Skeletal muscle tissue (tissue), 4 donors: ENCODE results near the gene RHBDF1. TPM values are rescaled to one million over a fixed set of nuclear protein-coding genes. Genes with fewer than 3 reads are reported as not detected.

Source experiments
- H3K27ac ChIP-seq: one replicate; pipeline ENCODE4 v1.7.0; 2013; ENCODE audit warnings: mild to moderate bottlenecking, low read depth, low read length, inconsistent platforms
- H3K27me3 ChIP-seq, 3 donors: one replicate each; pipeline ENCODE4 v1.7.0; 2013; ENCODE audit warnings: low read length in 3 of 3; ENCODE audit not compliant: control insufficient read depth in 3 of 3, insufficient read depth in 3 of 3
- H3K36me3 ChIP-seq, 3 donors: one replicate each; pipeline ENCODE4 v1.7.0; 2013; ENCODE audit warnings: low read length in 3 of 3; ENCODE audit not compliant: control insufficient read depth in 3 of 3, insufficient read depth in 3 of 3
- H3K4me1 ChIP-seq, 3 donors: one replicate each; pipeline ENCODE4 v1.7.0; 2013; ENCODE audit warnings: low read length in 3 of 3, mild to moderate bottlenecking in 3 of 3; ENCODE audit not compliant: control insufficient read depth in 3 of 3, insufficient read depth in 3 of 3
- H3K4me3 ChIP-seq, 3 donors: one replicate each; pipeline ENCODE4 v1.7.0; 2013; ENCODE audit warnings: low read length in 3 of 3
- H3K9ac ChIP-seq, 3 donors: one replicate each; pipeline ENCODE4 v1.7.0; 2013; ENCODE audit warnings: low read length in 3 of 3, mild to moderate bottlenecking in 3 of 3, moderate library complexity in 2 of 3, low read depth in 1 of 3
- H3K9me3 ChIP-seq, 3 donors: one replicate each; pipeline ENCODE4 v1.7.0; 2013; ENCODE audit warnings: low read length in 3 of 3; ENCODE audit not compliant: control insufficient read depth in 3 of 3
- total RNA-seq: library from RNA; depleted of rRNA; stranded (reverse); fragments of >200 nt; gene quantifications from one replicate; pipeline ENCODE4 v1.2.3, GENCODE V29; 2014
- donor health status: Osteomylitis.

Gene RHBDF1
- total RNA-seq, 1 donor from 2014 or later: 19.8 TPM

DNA sequence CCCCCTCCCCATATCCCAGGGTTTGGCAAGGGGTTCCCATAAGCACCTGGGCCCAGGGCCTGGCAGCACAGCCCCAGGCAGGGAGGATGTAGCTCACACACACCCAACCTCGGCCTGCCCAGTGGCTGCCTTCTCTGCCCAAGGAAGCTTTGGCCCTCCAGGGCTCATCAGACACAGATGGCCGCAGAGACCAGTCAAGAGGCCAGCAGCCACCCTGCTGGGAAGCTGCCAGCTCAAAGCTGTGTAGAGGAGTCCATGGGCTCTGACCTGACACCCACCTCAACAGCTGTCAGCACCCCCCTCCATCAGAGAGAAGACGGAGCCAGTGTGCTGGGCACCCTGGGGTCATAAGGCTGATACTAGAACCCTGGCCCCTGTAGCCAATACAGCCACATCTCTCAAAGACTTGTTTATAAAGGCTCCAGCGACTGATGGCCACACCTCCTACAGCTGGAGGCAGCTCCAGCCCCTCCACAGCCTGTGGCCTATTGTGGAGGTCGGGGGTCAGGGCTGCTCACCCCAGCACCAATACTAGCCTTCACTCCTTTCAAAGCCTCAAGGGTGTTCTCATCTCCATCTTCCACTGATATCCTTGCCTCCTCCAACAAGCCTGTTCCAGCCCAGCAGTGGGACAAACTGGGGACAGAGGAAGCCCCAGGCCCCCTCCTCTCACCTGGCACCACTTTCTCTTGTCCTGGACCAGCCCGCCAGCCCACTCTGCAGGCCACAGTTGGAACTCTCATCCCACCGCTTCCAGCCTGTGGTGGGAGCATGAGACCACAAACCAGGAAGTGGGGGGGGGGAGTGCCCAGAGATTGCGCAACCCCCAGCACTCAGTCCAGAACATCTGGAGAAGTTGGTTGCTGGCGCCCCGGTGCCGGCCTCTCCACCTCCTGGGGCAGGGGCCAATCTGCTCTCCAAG lies 3.4 kb upstream of the RHBDF1 start:
- Histone ChIP-seq H3K4me1 (peaks cover 62 to 75% (median 75%) of the 10 kb centered on the region in 3 donors), H3K9ac (peak overlapping the region in 2 of 3 donors; percentile 33 to 45), H3K27me3 (no peaks in the 10 kb centered on the region), H3K9me3 (no peaks in the 10 kb centered on the region), H3K4me3 (peak overlapping the region in 1 of 3 donors; percentile 91), H3K36me3 (peaks cover 2 to 15% (median 11%) of the 10 kb centered on the region in 3 donors), H3K27ac (peak overlapping the region; percentile 86)

- Histone ChIP-seq H3K27ac (peak overlapping the region; percentile 86), H3K4me3 (no peak overlapping the region), H3K4me1 (peaks cover 72 to 83% (median 81%) of the 10 kb centered on the region in 3 donors), H3K9me3 (no peaks in the 10 kb centered on the region), H3K27me3 (no peaks in the 10 kb centered on the region), H3K9ac (peak overlapping the region in 1 of 3 donors; percentile 40), H3K36me3 (peaks cover 0 to 7% (median 3%) of the 10 kb centered on the region in 3 donors)
Measured at GRCh38 chr16:74747-75334, 2.4 kb upstream of the RHBDF1 start.

GRCh38 chr16:74051-74746 lies 1.8 kb upstream of the RHBDF1 start:
- Histone ChIP-seq H3K36me3 (peaks cover 0 to under 1% (median 0%) of the 10 kb centered on the region in 3 donors), H3K27ac (no peak overlapping the region), H3K9me3 (no peaks in the 10 kb centered on the region), H3K4me3 (no peak overlapping the region), H3K9ac (peak overlapping the region in 2 of 3 donors; percentile 14 to 64), H3K4me1 (peaks cover 78 to 83% (median 81%) of the 10 kb centered on the region in 3 donors), H3K27me3 (no peaks in the 10 kb centered on the region)

GRCh38 chr16:71540-72401 lies 660 bp downstream of the RHBDF1 start:
- Histone ChIP-seq H3K36me3 (no peaks in the 10 kb centered on the region), H3K4me1 (peaks cover 84 to 91% (median 88%) of the 10 kb centered on the region in 3 donors), H3K4me3 (peak overlapping the region; percentile 71 to 81 (median 78)), H3K27ac (peak overlapping the region; percentile 84), H3K9me3 (no peaks in the 10 kb centered on the region), H3K27me3 (no peaks in the 10 kb centered on the region), H3K9ac (peak overlapping the region; percentile 81 to 87 (median 85))

DNA sequence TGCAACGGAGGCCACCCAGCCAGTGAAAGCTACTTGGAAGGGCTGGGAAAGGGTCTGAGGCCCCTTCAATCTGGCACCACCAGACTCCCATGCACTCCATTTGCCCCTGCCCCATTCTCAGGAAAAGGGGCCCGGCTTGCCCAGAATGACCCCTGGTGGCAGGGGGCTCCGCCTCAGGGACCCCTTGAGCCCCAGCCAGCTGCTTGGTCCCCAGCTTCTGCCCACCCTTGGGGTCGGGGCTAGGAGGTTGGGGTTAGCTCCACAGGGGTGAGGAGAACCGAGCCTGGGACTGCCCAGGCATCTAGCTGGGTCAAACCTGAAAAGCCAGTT lies 1.3 kb downstream of the RHBDF1 start:
- Histone ChIP-seq H3K36me3 (no peaks in the 10 kb centered on the region), H3K27ac (peak overlapping the region; percentile 84), H3K27me3 (no peaks in the 10 kb centered on the region), H3K9me3 (no peaks in the 10 kb centered on the region), H3K4me3 (peak overlapping the region; percentile 71 to 81 (median 78)), H3K4me1 (peaks cover 84 to 91% (median 88%) of the 10 kb centered on the region in 3 donors), H3K9ac (peak overlapping the region; percentile 81 to 87 (median 85))

- no peak overlapping the region for H3K4me3 ChIP-seq
- peaks cover 6 to 8% (median 8%) of the 10 kb centered on the region in 3 donors for H3K36me3 ChIP-seq
- peak overlapping the region in 2 of 3 donors; percentile 16 to 27 for H3K9ac ChIP-seq
- H3K4me1 ChIP-seq: peaks cover 77 to 94% (median 92%) of the 10 kb centered on the region in 3 donors
- H3K9me3 ChIP-seq: no peaks in the 10 kb centered on the region
- no peak overlapping the region for H3K27ac ChIP-seq
- no peaks in the 10 kb centered on the region for H3K27me3 ChIP-seq
Measured at GRCh38 chr16:69181-69580, 3.2 kb downstream of the RHBDF1 start.

- Histone ChIP-seq H3K27me3 (no peaks in the 10 kb centered on the region), H3K27ac (no peak overlapping the region), H3K4me3 (peak overlapping the region in 1 of 3 donors; percentile 14), H3K9ac (peak overlapping the region in 2 of 3 donors; percentile 32 to 50), H3K9me3 (no peaks in the 10 kb centered on the region), H3K36me3 (peaks cover 11 to 18% (median 13%) of the 10 kb centered on the region in 3 donors), H3K4me1 (peaks cover 73 to 94% (median 92%) of the 10 kb centered on the region in 3 donors)
Measured at GRCh38 chr16:67884-68789, 4.3 kb downstream of the RHBDF1 start.

DNA sequence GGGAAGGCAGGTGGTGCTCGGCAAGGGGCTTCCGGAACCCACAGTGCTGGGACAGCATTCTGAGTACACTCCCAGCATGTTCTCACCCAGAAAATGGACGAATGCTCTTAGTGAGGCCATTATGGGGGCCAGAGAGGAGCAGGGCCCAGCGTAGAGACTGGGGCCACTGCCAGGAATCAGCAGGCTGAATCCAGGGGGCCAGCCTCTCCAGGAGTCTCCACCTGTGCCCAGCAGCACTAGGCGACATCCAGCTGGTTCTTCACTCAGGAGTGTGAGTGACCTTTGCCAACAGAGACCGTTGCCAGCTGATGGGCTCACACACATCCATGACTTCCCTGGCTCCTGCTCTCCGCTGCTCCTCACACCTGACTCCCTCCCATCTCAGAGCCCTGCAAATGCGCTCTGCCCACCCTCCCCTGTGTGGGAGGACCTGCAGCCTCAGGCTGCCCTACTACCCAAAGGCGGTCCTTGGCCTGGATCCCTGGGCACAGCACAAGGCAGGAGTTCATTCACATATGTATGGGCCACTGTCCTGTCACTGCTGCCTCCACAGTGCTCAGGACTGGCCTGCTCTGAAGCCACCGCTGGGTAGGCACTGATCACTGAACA lies 5.1 kb downstream of the RHBDF1 start:
- Histone ChIP-seq H3K4me3 (peak overlapping the region in 1 of 3 donors; percentile 22), H3K36me3 (peaks cover 20 to 25% (median 21%) of the 10 kb centered on the region in 3 donors), H3K4me1 (peaks cover 69 to 90% (median 89%) of the 10 kb centered on the region in 3 donors), H3K27ac (no peak overlapping the region), H3K9me3 (no peaks in the 10 kb centered on the region), H3K27me3 (no peaks in the 10 kb centered on the region), H3K9ac (peak overlapping the region; percentile 28 to 59 (median 50))
